Colonic mucosa (tissue), 4 donors: Measurements from ENCODE around the gene SPATA18. TPM values are rescaled to one million over a fixed set of nuclear protein-coding genes. Genes with fewer than 3 reads are reported as not detected.
A peak's percentile ranks its signal among the peaks of the same experiment; 100 is the strongest.

Experiments used
- DNase-seq: peaks from one replicate; pipeline ENCODE4 v3.0.0-alpha.2; 2020
- H3K27ac ChIP-seq: fragments of 200-600 bp; one replicate; pipeline ENCODE4 v1.8.0; 2021
- H3K27me3 ChIP-seq: fragments of 200-600 bp; one replicate; pipeline ENCODE4 v1.8.0; 2021
- H3K36me3 ChIP-seq: fragments of 200-600 bp; one replicate; pipeline ENCODE4 v1.8.0; 2021
- H3K4me1 ChIP-seq: fragments of 200-600 bp; one replicate; pipeline ENCODE4 v1.8.0; 2021; ENCODE audit warnings: mild to moderate bottlenecking
- H3K4me3 ChIP-seq: fragments of 200-600 bp; one replicate; pipeline ENCODE4 v1.8.0; 2021
- H3K9ac ChIP-seq, 2 donors: one replicate each; pipeline ENCODE4 v1.7.0; 2013; ENCODE audit warnings: control low read depth in 2 of 2, low read depth in 2 of 2, low read length in 2 of 2
- H3K9me3 ChIP-seq: fragments of 200-600 bp; one replicate; pipeline ENCODE4 v1.8.0; 2021
- CTCF ChIP-seq: fragments of 200-600 bp; IDR thresholded peaks from one replicate; pipeline ENCODE4 v1.8.0; 2022; ENCODE audit warnings: antibody characterized with exemption, mild to moderate bottlenecking
- intact Hi-C: fragments of 100-400 bp; cut with DNase I; formaldehyde crosslinking; loops from one replicate; pipeline ENCODE4 v1.14.1; 2022
- total RNA-seq, 2 donors: library from RNA; stranded (reverse); fragmentation: NEBNext Ultra II Directional in 1 of 2; extraction: Animal tissue kit (Norgen Biotek cat#: 25700) in 1 of 2; gene quantifications; one replicate each; pipeline ENCODE4 v1.2.1, GENCODE V29; 2021
- donor health status: healthy.
- donor health status: DM: no; HTN: no; CAD: no.
- donor health status: DM: no; HTN: no; CAD: no.

Gene SPATA18
- total RNA-seq: 10 to 100 TPM in 1 of 2 donors, 1 to 10 TPM in 1; 9.8 to 14.6 TPM

- Histone ChIP-seq H3K36me3 (no peaks in the 10 kb centered on the region), H3K9ac (peak within 1 kb of the TSS; percentile 76 to 87), H3K27me3 (no peaks in the 10 kb centered on the region), H3K4me1 (no peaks in the 10 kb centered on the region), H3K9me3 (no peaks in the 10 kb centered on the region), H3K4me3 (peak within 1 kb of the TSS; percentile 47), H3K27ac (peak within 1 kb of the TSS; percentile 7)
- no peak for TF ChIP-seq CTCF
- intact Hi-C loops: no loop called here
- peak; percentile 50 for DNase-seq
Observed at GRCh38 chr4:52051213-52051614, at the start of gene SPATA18. TSS of gene SPATA18 (plus strand) at chr4:52051304. CDS start at chr4:52051705, 401 bp downstream.

GRCh38 chr4:52001616-52002015 is 49.5 kb upstream of the SPATA18 start:
- no peak overlapping the region for H3K4me3 ChIP-seq
- H3K9me3 ChIP-seq: no peaks in the 10 kb centered on the region
- no peak for DNase-seq
- intact Hi-C loops: no loop called here
- H3K27ac ChIP-seq: no peak overlapping the region
- no peaks in the 10 kb centered on the region for H3K4me1 ChIP-seq
- no peak for TF ChIP-seq CTCF
- H3K36me3 ChIP-seq: no peaks in the 10 kb centered on the region
- H3K9ac ChIP-seq: no peak overlapping the region
- no peaks in the 10 kb centered on the region for H3K27me3 ChIP-seq

GRCh38 chr4:52004414-52004813 is 46.7 kb upstream of the SPATA18 start:
- intact Hi-C loops: no loop called here
- H3K9ac ChIP-seq: no peak overlapping the region
- H3K4me3 ChIP-seq: no peak overlapping the region
- no peak for DNase-seq
- TF ChIP-seq CTCF: no peak
- H3K27ac ChIP-seq: no peak overlapping the region
- H3K27me3 ChIP-seq: no peaks in the 10 kb centered on the region
- H3K9me3 ChIP-seq: no peaks in the 10 kb centered on the region
- H3K4me1 ChIP-seq: no peaks in the 10 kb centered on the region
- H3K36me3 ChIP-seq: no peaks in the 10 kb centered on the region

GRCh38 chr4:52005604-52006273 is 45.4 kb upstream of the SPATA18 start:
- TF ChIP-seq CTCF: no peak
- Histone ChIP-seq H3K4me3 (no peak overlapping the region), H3K27ac (no peak overlapping the region), H3K9me3 (no peaks in the 10 kb centered on the region), H3K9ac (no peak overlapping the region), H3K4me1 (no peaks in the 10 kb centered on the region), H3K27me3 (no peaks in the 10 kb centered on the region), H3K36me3 (no peaks in the 10 kb centered on the region)
- intact Hi-C loops: no loop called here
- no peak for DNase-seq

GRCh38 chr4:52006887-52007286 is 44.2 kb upstream of the SPATA18 start:
- TF ChIP-seq CTCF: no peak
- Histone ChIP-seq H3K4me3 (no peak overlapping the region), H3K9me3 (no peaks in the 10 kb centered on the region), H3K36me3 (no peaks in the 10 kb centered on the region), H3K9ac (no peak overlapping the region), H3K4me1 (no peaks in the 10 kb centered on the region), H3K27ac (no peak overlapping the region), H3K27me3 (no peaks in the 10 kb centered on the region)
- intact Hi-C loops: no loop called here
- DNase-seq: no peak
